Neural cell (in vitro differentiated cells): ENCODE data around the gene UNKL. TPM values are rescaled to one million over a fixed set of nuclear protein-coding genes. Genes with fewer than 3 reads are reported as not detected.

Source experiments
- H2AFZ ChIP-seq: fragments of 200-600, 300-800 bp; sonication (generic), shearing (Covaris generic); 2 replicates; pipeline ENCODE4 v1.6.0; 2014; ENCODE audit warnings: low read depth, mild to moderate bottlenecking, antibody characterized with exemption, low read length, moderate library complexity
- H3F3A ChIP-seq: fragments of 200-600 bp; shearing (Covaris generic); 2 replicates; pipeline ENCODE4 v1.6.1; 2016; ENCODE audit warnings: mild to moderate bottlenecking, moderate library complexity, mixed read lengths, antibody characterized with exemption, low read length; ENCODE audit not compliant: insufficient read depth, poor library complexity, severe bottlenecking
- H3K27ac ChIP-seq: fragments of 200-600, 300-800 bp; sonication (generic), shearing (Covaris generic); 2 replicates; pipeline ENCODE4 v1.5.1; 2014; ENCODE audit warnings: mild to moderate bottlenecking, low read length, moderate library complexity
- H3K27me3 ChIP-seq: fragments of 300-800, 200-600 bp; sonication (generic), shearing (Covaris generic); 2 replicates; pipeline ENCODE4 v1.6.0; 2014; ENCODE audit warnings: mild to moderate bottlenecking, low read depth, low read length, moderate library complexity; ENCODE audit not compliant: insufficient read depth
- H3K36me3 ChIP-seq: fragments of 300-800, 200-600 bp; sonication (generic), shearing (Covaris generic); 2 replicates; pipeline ENCODE4 v1.5.1; 2014; ENCODE audit warnings: mild to moderate bottlenecking, antibody characterized with exemption, low read length, moderate library complexity; ENCODE audit not compliant: insufficient read depth
- H3K4me2 ChIP-seq: fragments of 300-800, 200-600 bp; sonication (generic), shearing (Covaris generic); 2 replicates; pipeline ENCODE4 v1.6.0; 2014; ENCODE audit warnings: mild to moderate bottlenecking, low read length
- H3K4me3 ChIP-seq: fragments of 300-800, 200-600 bp; sonication (generic), shearing (Covaris generic); 2 replicates; pipeline ENCODE4 v1.5.1; 2014; ENCODE audit warnings: mild to moderate bottlenecking, low read length, moderate library complexity
- H3K79me2 ChIP-seq: fragments of 200-600 bp; shearing (Covaris generic); replicated peaks from 2 replicates; pipeline ENCODE4 v1.6.0; 2014; ENCODE audit warnings: mild to moderate bottlenecking, low read length, moderate library complexity; ENCODE audit not compliant: insufficient read depth
- H3K9ac ChIP-seq: fragments of 300-800, 200-600 bp; sonication (generic), shearing (Covaris generic); 2 replicates; pipeline ENCODE4 v1.6.1; 2016; ENCODE audit warnings: mild to moderate bottlenecking, low read length, mixed read lengths
- H3K9me2 ChIP-seq: fragments of 200-600 bp; shearing (Covaris generic); 2 replicates; pipeline ENCODE4 v1.6.1; 2016; ENCODE audit warnings: mild to moderate bottlenecking, low read length, mixed read lengths; ENCODE audit not compliant: insufficient read depth
- H3K9me3 ChIP-seq: fragments of 200-600, 300-800 bp; sonication (generic), shearing (Covaris generic); 2 replicates; pipeline ENCODE4 v1.6.1; 2016; ENCODE audit warnings: mild to moderate bottlenecking, mixed run types, low read length, moderate library complexity, mixed read lengths
- H4K20me1 ChIP-seq: fragments of 200-600 bp; shearing (Covaris generic); 2 replicates; pipeline ENCODE4 v1.6.1; 2016; ENCODE audit warnings: mild to moderate bottlenecking, mixed run types; ENCODE audit not compliant: insufficient read depth
- CTCF ChIP-seq: fragments of 450-650 bp; IDR thresholded peaks from 2 replicates; pipeline ENCODE4 v1.5.1; 2014; ENCODE audit warnings: antibody characterized with exemption, mild to moderate bottlenecking, moderate library complexity; ENCODE audit not compliant: poor library complexity, severe bottlenecking
- EP300 ChIP-seq: fragments of 450-650 bp; conservative IDR thresholded peaks from 2 replicates; pipeline ENCODE4 v1.6.1; 2014; ENCODE audit warnings: antibody characterized with exemption, mild to moderate bottlenecking, moderate library complexity; ENCODE audit not compliant: poor library complexity, severe bottlenecking
- EZH2 ChIP-seq: fragments of 200-600, 300-800 bp; shearing (Covaris generic), sonication (generic); IDR thresholded peaks from 2 replicates; pipeline ENCODE4 v1.6.1; 2014; ENCODE audit warnings: antibody characterized with exemption, low read length, borderline replicate concordance, mild to moderate bottlenecking; ENCODE audit not compliant: insufficient read depth, poor library complexity, severe bottlenecking
- MXI1 ChIP-seq: fragments of 450-650 bp; conservative IDR thresholded peaks from 2 replicates; pipeline ENCODE4 v1.6.1; 2014; ENCODE audit warnings: antibody characterized with exemption, mild to moderate bottlenecking; ENCODE audit not compliant: poor library complexity, severe bottlenecking
- POLR2AphosphoS5 ChIP-seq: IDR thresholded peaks from 2 replicates; pipeline ENCODE4 v1.6.1; 2012
- RAD21 ChIP-seq: fragments of 450-650 bp; conservative IDR thresholded peaks from 2 replicates; pipeline ENCODE4 v1.6.1; 2014; ENCODE audit warnings: antibody characterized with exemption, mild to moderate bottlenecking, moderate library complexity
- REST ChIP-seq: IDR thresholded peaks from 2 replicates; pipeline ENCODE4 v1.6.1; 2012; ENCODE audit warnings: borderline replicate concordance
- SMC3 ChIP-seq: fragments of 450-650 bp; conservative IDR thresholded peaks from 2 replicates; pipeline ENCODE4 v1.6.1; 2014; ENCODE audit warnings: antibody characterized with exemption, mild to moderate bottlenecking, moderate library complexity; ENCODE audit not compliant: poor library complexity
- TAF1 ChIP-seq: IDR thresholded peaks from 2 replicates; pipeline ENCODE4 v1.6.1; 2012; ENCODE audit warnings: low read depth
- polyA plus RNA-seq: library from polyadenylated mRNA; depleted of rRNA; stranded (reverse); fragments of >200 nt; gene quantifications from 2 replicates; pipeline ENCODE4 v1.2.3, GENCODE V29; 2014

UNKL gene
- polyA plus RNA-seq, 1 donor from 2014 or later = 11.9 TPM

DNA sequence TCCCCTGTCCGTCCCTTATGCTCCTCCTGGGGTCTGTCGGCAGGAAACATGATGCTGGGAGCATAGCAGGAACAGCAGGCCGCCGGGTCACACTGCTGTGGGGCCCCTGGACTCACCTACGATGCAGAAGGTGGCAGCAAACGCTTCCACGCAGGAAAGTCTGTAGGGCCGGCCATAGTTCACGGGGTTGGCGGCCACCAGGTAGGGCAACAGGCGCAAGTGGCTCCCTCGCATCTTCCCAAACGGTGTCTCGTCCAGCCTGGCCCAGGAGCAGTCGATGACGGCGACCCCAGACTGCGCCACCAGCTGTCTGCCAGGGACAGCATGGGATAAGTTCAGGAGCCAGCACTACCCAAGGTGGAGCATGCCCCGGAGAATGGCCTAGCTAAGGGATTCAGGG, 63.8 kb downstream of the UNKL start:
- Histone ChIP-seq H3K4me3 (peak overlapping the region; percentile 97), H3K9me3 (no peaks in the 10 kb centered on the region), H3K9ac (peak overlapping the region; percentile 70), H3K79me2 (peaks cover 26% of the 10 kb centered on the region), H2AFZ (no peak overlapping the region), H3K27ac (no peak overlapping the region), H3K9me2 (no peaks in the 10 kb centered on the region), H3K36me3 (no peaks in the 10 kb centered on the region), H4K20me1 (no peaks in the 10 kb centered on the region), H3F3A (no peaks in the 10 kb centered on the region), H3K27me3 (no peaks in the 10 kb centered on the region), H3K4me2 (peak overlapping the region; percentile 75)
- TF ChIP-seq TAF1 = no peak
- TF ChIP-seq EZH2 = no peak
- no peak for TF ChIP-seq MXI1
- no peak for TF ChIP-seq SMC3
- TF ChIP-seq REST = no peak
- no peak for TF ChIP-seq EP300
- no peak for TF ChIP-seq POLR2AphosphoS5
- no peak for TF ChIP-seq CTCF

DNA sequence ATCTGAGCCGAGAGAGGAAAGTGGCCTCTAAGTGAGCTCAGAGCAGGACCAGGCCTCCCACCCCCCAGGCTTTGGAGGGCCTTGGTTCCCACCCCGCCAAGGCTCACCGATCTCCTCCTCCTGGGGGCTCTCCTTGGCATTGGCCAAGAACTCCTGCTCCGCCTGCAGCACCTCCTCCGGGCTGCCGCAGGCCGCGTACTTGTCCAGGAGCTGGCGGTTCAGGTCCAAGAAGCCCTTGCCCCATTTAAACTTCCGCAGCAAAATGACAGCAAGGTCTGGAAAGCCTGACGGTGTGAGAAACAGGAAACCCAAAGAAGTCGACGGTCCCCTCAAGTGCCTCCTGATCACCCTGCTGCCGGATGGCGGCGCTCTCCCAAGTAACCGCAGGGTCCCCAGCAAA, 64.6 kb downstream of the UNKL start:
- Histone ChIP-seq H3F3A (no peaks in the 10 kb centered on the region), H3K9ac (no peak overlapping the region), H3K9me3 (no peaks in the 10 kb centered on the region), H2AFZ (no peak overlapping the region), H3K79me2 (peaks cover 26% of the 10 kb centered on the region), H3K27me3 (no peaks in the 10 kb centered on the region), H3K36me3 (no peaks in the 10 kb centered on the region), H3K4me2 (no peak overlapping the region), H3K4me3 (peak overlapping the region; percentile 97), H4K20me1 (no peaks in the 10 kb centered on the region), H3K9me2 (no peaks in the 10 kb centered on the region), H3K27ac (no peak overlapping the region)
- no peak for TF ChIP-seq MXI1
- no peak for TF ChIP-seq TAF1
- no peak for TF ChIP-seq POLR2AphosphoS5
- TF ChIP-seq SMC3 = no peak
- TF ChIP-seq EP300 = no peak
- no peak for TF ChIP-seq RAD21
- TF ChIP-seq REST = no peak
- no peak for TF ChIP-seq CTCF
- no peak for TF ChIP-seq EZH2
